GM10248 (cell line): ENCODE data around the gene GRHL3.

Experiments used
- CTCF ChIA-PET: fragments of 300-600 bp; sonication (Branson Sonifier 250); formaldehyde crosslinking; extraction: SDS; loops from one replicate; lab custom pipeline; 2021; ENCODE audit warnings: antibody characterized with exemption; lab: Yijun Ruan, JAX
- POLR2A ChIA-PET: fragments of 350-650 bp; sonication (Branson Sonifier 250); formaldehyde crosslinking; extraction: SDS; loops from one replicate; lab custom pipeline; 2020; ENCODE audit warnings: antibody characterized with exemption; lab: Yijun Ruan, JAX
- DNase-seq: peaks from one replicate; pipeline ENCODE4 v3.0.0; 2012; ENCODE audit errors: extremely low spot score
- CTCF ChIP-seq: IDR thresholded peaks from 2 replicates; pipeline ENCODE4 v1.5.1; 2012; ENCODE audit warnings: mild to moderate bottlenecking, low read depth; ENCODE audit errors: extremely low read depth, missing control alignments, control extremely low read depth

The GRHL3 gene

GRCh38 chr1:24384251-24385090 lies 65.3 kb downstream of the GRHL3 start:
- ChIA-PET POLR2A (no interaction called here), CTCF (interaction anchor here (0.9 to 7.3 kb wide), 10 partner anchors 9 to 204 kb away, joined by 3 to 101 read pairs (median 4); no protein-coding TSS in a partner anchor)
- no peak for TF ChIP-seq CTCF
- peak; percentile 78 for DNase-seq

GRCh38 chr1:24385160-24385940 lies 66.2 kb downstream of the GRHL3 start:
- DNase-seq: no peak
- ChIA-PET POLR2A (no interaction called here), CTCF (interaction anchor here (0.9 to 7.3 kb wide), 14 partner anchors 8 to 235 kb away, joined by 3 to 101 read pairs (median 4); partner anchors contain the start of gene NIPAL3)
- TF ChIP-seq CTCF: peak; percentile 44

- POLR2A ChIA-PET: no interaction called here
- DNase-seq: no peak
Measured at GRCh38 chr1:24386241-24386640, 67.1 kb downstream of the GRHL3 start.

GRCh38 chr1:24386931-24387330 lies 67.8 kb downstream of the GRHL3 start:
- CTCF ChIA-PET: interaction anchor here (1.0 to 7.3 kb wide), 4 partner anchors 10 to 237 kb away, joined by 4 to 101 read pairs (median 13); partner anchors contain the start of gene NIPAL3
- no peak for TF ChIP-seq CTCF
- no peak for DNase-seq
- POLR2A ChIA-PET: no interaction called here

More at GRCh38 chr1:24386241-24386640, 67.1 kb downstream of the GRHL3 start:
- CTCF ChIA-PET: interaction anchor here (0.9 to 7.3 kb wide), 9 partner anchors 13 to 236 kb away, joined by 3 to 101 read pairs (median 4); partner anchors contain the start of gene NIPAL3
- no peak for TF ChIP-seq CTCF

- CTCF ChIA-PET: interaction anchor here (0.7 to 7.3 kb wide), 6 partner anchors 11 to 250 kb away, joined by 3 to 101 read pairs (median 6); partner anchors contain the start of gene NIPAL3
- POLR2A ChIA-PET: no interaction called here
- TF ChIP-seq CTCF: no peak
- no peak for DNase-seq
Measured at GRCh38 chr1:24387636-24388175, 68.5 kb downstream of the GRHL3 start.
